GM23248 (cell line): Measurements from ENCODE around the gene ENTREP1.

Experiments
- EZH2 ChIP-seq: fragments of 200-600 bp; sonication (generic); IDR thresholded peaks from 2 replicates; pipeline ENCODE4 v1.6.1; 2018; ENCODE audit warnings: antibody characterized with exemption, mild to moderate bottlenecking; ENCODE audit not compliant: insufficient read depth, poor library complexity, severe bottlenecking
- EZH2phosphoT487 ChIP-seq: fragments of 200-600 bp; sonication (generic); IDR thresholded peaks from 2 replicates; pipeline ENCODE4 v1.6.1; 2018; ENCODE audit warnings: antibody characterized with exemption, moderate library complexity, mild to moderate bottlenecking, low read depth; ENCODE audit not compliant: insufficient read depth

DNA sequence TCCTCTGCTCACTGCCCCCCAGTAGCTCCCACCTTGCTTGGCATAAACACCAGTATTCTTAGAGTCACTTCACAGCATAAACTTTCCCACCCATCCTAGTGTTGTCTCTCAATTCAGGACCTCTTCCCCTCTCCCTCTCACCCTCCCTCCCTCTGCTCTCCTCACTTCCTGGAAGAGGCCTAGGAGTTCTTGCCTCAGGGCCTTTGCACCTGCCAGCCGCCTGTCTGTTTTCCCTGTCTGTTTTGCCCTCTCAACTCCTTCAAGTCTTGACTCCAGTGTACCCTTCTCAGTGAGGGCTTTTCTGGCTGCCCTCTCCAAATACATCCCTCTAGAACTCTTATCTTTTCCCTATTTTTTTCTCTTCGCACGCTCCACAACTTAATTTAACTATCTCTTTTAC is 86.2 kb downstream of the ENTREP1 start:
- TF ChIP-seq EZH2phosphoT487 (no peak), EZH2 (no peak)
